PFSK-1 (cell line): ENCODE measurements around the gene PGAP6.

Experiments
- FOXP2 ChIP-seq: optimal IDR thresholded peaks from 2 replicates; pipeline ENCODE3; 2011; ENCODE audit warnings: borderline replicate concordance, control low read depth, inconsistent platforms; ENCODE audit not compliant: insufficient read depth; ENCODE audit errors: extremely low read length, extremely low read depth
- POLR2AphosphoS5 ChIP-seq: IDR thresholded peaks from 2 replicates; pipeline ENCODE4 v1.6.1; 2012; ENCODE audit warnings: low read depth, mild to moderate bottlenecking, control low read depth, low read length, moderate library complexity
- REST ChIP-seq, 2 experiments: IDR thresholded peaks; 2 replicates each; pipeline versions ENCODE4 v1.6.1 to v1.8.0; 2011 to 2012; ENCODE audit warnings: low read depth in 2 of 2, low read length in 2 of 2, control low read depth in 1 of 2, inconsistent platforms in 1 of 2, mild to moderate bottlenecking in 1 of 2, moderate library complexity in 1 of 2; ENCODE audit not compliant: insufficient read depth in 1 of 2
- SIN3A ChIP-seq: IDR thresholded peaks from 2 replicates; pipeline ENCODE4 v1.6.1; 2012; ENCODE audit warnings: mild to moderate bottlenecking, low read length, moderate library complexity, borderline replicate concordance; ENCODE audit not compliant: insufficient read depth
- TAF1 ChIP-seq: IDR thresholded peaks from 2 replicates; pipeline ENCODE4 v1.6.1; 2012; ENCODE audit warnings: low read length, control low read depth, borderline replicate concordance; ENCODE audit not compliant: insufficient read depth

Gene PGAP6

GRCh38 chr16:398561-399339 is 17.0 kb upstream of the PGAP6 start:
- TF ChIP-seq POLR2AphosphoS5 = no peak
- TF ChIP-seq TAF1 = no peak
- TF ChIP-seq SIN3A = no peak
- TF ChIP-seq REST (IDR thresholded peaks at IDR 0.05; ENCODE audit: insufficient read depth in 1 of 2, low read depth in 2 of 2, low read length in 2 of 2) = no peak
- TF ChIP-seq FOXP2 = no peak

DNA sequence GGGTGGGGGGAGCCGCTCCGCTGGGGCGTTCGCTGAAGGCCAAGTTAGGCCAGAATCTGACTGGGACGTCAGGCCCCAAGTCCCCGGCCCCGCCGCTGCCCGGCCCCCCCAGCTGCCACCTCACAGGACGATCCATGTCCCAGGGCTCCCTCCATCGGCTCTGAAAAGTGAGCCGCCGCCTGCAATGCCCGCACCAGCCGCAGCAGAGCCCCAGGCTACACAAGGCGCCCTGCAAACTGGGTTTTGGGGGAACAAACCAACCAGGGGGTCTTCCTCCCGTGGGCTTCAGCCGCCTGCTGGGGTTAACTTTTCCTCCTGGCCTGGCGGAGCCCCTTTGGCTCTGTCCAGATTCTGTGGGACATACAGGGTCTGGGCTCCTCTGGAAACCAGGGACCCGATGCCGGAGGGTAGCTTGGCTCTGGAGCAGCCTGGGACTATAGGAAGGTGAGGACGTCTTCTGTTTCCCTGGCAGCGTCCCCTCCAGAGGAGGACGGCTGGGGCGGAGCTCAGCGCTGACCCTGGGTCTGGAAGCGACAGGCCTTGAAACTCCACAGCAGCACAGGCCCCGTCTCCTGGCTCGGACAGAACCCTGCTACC is 16.1 kb upstream of the PGAP6 start:
- no peak for TF ChIP-seq FOXP2
- no peak for TF ChIP-seq REST (IDR thresholded peaks at IDR 0.05; ENCODE audit: insufficient read depth in 1 of 2, low read depth in 2 of 2, low read length in 2 of 2)
- no peak for TF ChIP-seq SIN3A
- no peak for TF ChIP-seq TAF1
- TF ChIP-seq POLR2AphosphoS5 = no peak

GRCh38 chr16:397135-397661 is 15.4 kb upstream of the PGAP6 start, which contains the start of gene NME4:
Gene NME4 (plus strand): TSS chr16:397199. CDS start chr16:397223, 24 bp downstream.
- TF ChIP-seq FOXP2 (no peak), POLR2AphosphoS5 (no peak), SIN3A (no peak), REST (IDR thresholded peaks at IDR 0.05; ENCODE audit: insufficient read depth in 1 of 2, low read depth in 2 of 2, low read length in 2 of 2) (no peak), TAF1 (no peak)

GRCh38 chr16:396605-397004 is 14.8 kb upstream of the PGAP6 start:
- TF ChIP-seq FOXP2 = no peak
- TF ChIP-seq POLR2AphosphoS5 = no peak; the same call in 1 of the 2 replicates
- no peak for TF ChIP-seq REST (IDR thresholded peaks at IDR 0.05; ENCODE audit: insufficient read depth in 1 of 2, low read depth in 2 of 2, low read length in 2 of 2)
